Neural cell (in vitro differentiated cells): Measurements from ENCODE around the gene UBE2I. TPM values are rescaled to one million over a fixed set of nuclear protein-coding genes. Genes with fewer than 3 reads are reported as not detected.

ENCODE experiments used
- H2AFZ ChIP-seq: fragments of 200-600, 300-800 bp; sonication (generic), shearing (Covaris generic); 2 replicates; pipeline ENCODE4 v1.6.0; 2014; ENCODE audit warnings: low read depth, mild to moderate bottlenecking, antibody characterized with exemption, low read length, moderate library complexity
- H3F3A ChIP-seq: fragments of 200-600 bp; shearing (Covaris generic); 2 replicates; pipeline ENCODE4 v1.6.1; 2016; ENCODE audit warnings: mild to moderate bottlenecking, moderate library complexity, mixed read lengths, antibody characterized with exemption, low read length; ENCODE audit not compliant: insufficient read depth, poor library complexity, severe bottlenecking
- H3K27ac ChIP-seq: fragments of 200-600, 300-800 bp; sonication (generic), shearing (Covaris generic); 2 replicates; pipeline ENCODE4 v1.5.1; 2014; ENCODE audit warnings: mild to moderate bottlenecking, low read length, moderate library complexity
- H3K27me3 ChIP-seq: fragments of 300-800, 200-600 bp; sonication (generic), shearing (Covaris generic); 2 replicates; pipeline ENCODE4 v1.6.0; 2014; ENCODE audit warnings: mild to moderate bottlenecking, low read depth, low read length, moderate library complexity; ENCODE audit not compliant: insufficient read depth
- H3K36me3 ChIP-seq: fragments of 300-800, 200-600 bp; sonication (generic), shearing (Covaris generic); 2 replicates; pipeline ENCODE4 v1.5.1; 2014; ENCODE audit warnings: mild to moderate bottlenecking, antibody characterized with exemption, low read length, moderate library complexity; ENCODE audit not compliant: insufficient read depth
- H3K4me2 ChIP-seq: fragments of 300-800, 200-600 bp; sonication (generic), shearing (Covaris generic); 2 replicates; pipeline ENCODE4 v1.6.0; 2014; ENCODE audit warnings: mild to moderate bottlenecking, low read length
- H3K4me3 ChIP-seq: fragments of 300-800, 200-600 bp; sonication (generic), shearing (Covaris generic); 2 replicates; pipeline ENCODE4 v1.5.1; 2014; ENCODE audit warnings: mild to moderate bottlenecking, low read length, moderate library complexity
- H3K79me2 ChIP-seq: fragments of 200-600 bp; shearing (Covaris generic); replicated peaks from 2 replicates; pipeline ENCODE4 v1.6.0; 2014; ENCODE audit warnings: mild to moderate bottlenecking, low read length, moderate library complexity; ENCODE audit not compliant: insufficient read depth
- H3K9ac ChIP-seq: fragments of 300-800, 200-600 bp; sonication (generic), shearing (Covaris generic); 2 replicates; pipeline ENCODE4 v1.6.1; 2016; ENCODE audit warnings: mild to moderate bottlenecking, low read length, mixed read lengths
- H3K9me2 ChIP-seq: fragments of 200-600 bp; shearing (Covaris generic); 2 replicates; pipeline ENCODE4 v1.6.1; 2016; ENCODE audit warnings: mild to moderate bottlenecking, low read length, mixed read lengths; ENCODE audit not compliant: insufficient read depth
- H3K9me3 ChIP-seq: fragments of 200-600, 300-800 bp; sonication (generic), shearing (Covaris generic); 2 replicates; pipeline ENCODE4 v1.6.1; 2016; ENCODE audit warnings: mild to moderate bottlenecking, mixed run types, low read length, moderate library complexity, mixed read lengths
- H4K20me1 ChIP-seq: fragments of 200-600 bp; shearing (Covaris generic); 2 replicates; pipeline ENCODE4 v1.6.1; 2016; ENCODE audit warnings: mild to moderate bottlenecking, mixed run types; ENCODE audit not compliant: insufficient read depth
- CTCF ChIP-seq: fragments of 450-650 bp; IDR thresholded peaks from 2 replicates; pipeline ENCODE4 v1.5.1; 2014; ENCODE audit warnings: antibody characterized with exemption, mild to moderate bottlenecking, moderate library complexity; ENCODE audit not compliant: poor library complexity, severe bottlenecking
- EP300 ChIP-seq: fragments of 450-650 bp; conservative IDR thresholded peaks from 2 replicates; pipeline ENCODE4 v1.6.1; 2014; ENCODE audit warnings: antibody characterized with exemption, mild to moderate bottlenecking, moderate library complexity; ENCODE audit not compliant: poor library complexity, severe bottlenecking
- EZH2 ChIP-seq: fragments of 200-600, 300-800 bp; shearing (Covaris generic), sonication (generic); IDR thresholded peaks from 2 replicates; pipeline ENCODE4 v1.6.1; 2014; ENCODE audit warnings: antibody characterized with exemption, low read length, borderline replicate concordance, mild to moderate bottlenecking; ENCODE audit not compliant: insufficient read depth, poor library complexity, severe bottlenecking
- MXI1 ChIP-seq: fragments of 450-650 bp; conservative IDR thresholded peaks from 2 replicates; pipeline ENCODE4 v1.6.1; 2014; ENCODE audit warnings: antibody characterized with exemption, mild to moderate bottlenecking; ENCODE audit not compliant: poor library complexity, severe bottlenecking
- POLR2AphosphoS5 ChIP-seq: IDR thresholded peaks from 2 replicates; pipeline ENCODE4 v1.6.1; 2012
- RAD21 ChIP-seq: fragments of 450-650 bp; conservative IDR thresholded peaks from 2 replicates; pipeline ENCODE4 v1.6.1; 2014; ENCODE audit warnings: antibody characterized with exemption, mild to moderate bottlenecking, moderate library complexity
- REST ChIP-seq: IDR thresholded peaks from 2 replicates; pipeline ENCODE4 v1.6.1; 2012; ENCODE audit warnings: borderline replicate concordance
- SMC3 ChIP-seq: fragments of 450-650 bp; conservative IDR thresholded peaks from 2 replicates; pipeline ENCODE4 v1.6.1; 2014; ENCODE audit warnings: antibody characterized with exemption, mild to moderate bottlenecking, moderate library complexity; ENCODE audit not compliant: poor library complexity
- TAF1 ChIP-seq: IDR thresholded peaks from 2 replicates; pipeline ENCODE4 v1.6.1; 2012; ENCODE audit warnings: low read depth
- polyA plus RNA-seq: library from polyadenylated mRNA; depleted of rRNA; stranded (reverse); fragments of >200 nt; gene quantifications from 2 replicates; pipeline ENCODE4 v1.2.3, GENCODE V29; 2014

The UBE2I gene
- polyA plus RNA-seq, 1 donor from 2014 or later: 111 TPM

GRCh38 chr16:1354815-1355540 lies 45.5 kb downstream of the UBE2I start:
- peaks cover 26% of the 10 kb centered on the region for H3K79me2 ChIP-seq
- H4K20me1 ChIP-seq: no peaks in the 10 kb centered on the region
- no peaks in the 10 kb centered on the region for H3F3A ChIP-seq
- no peak overlapping the region for H3K4me3 ChIP-seq
- H2AFZ ChIP-seq: no peak overlapping the region
- no peaks in the 10 kb centered on the region for H3K9me2 ChIP-seq
- no peaks in the 10 kb centered on the region for H3K36me3 ChIP-seq
- H3K27me3 ChIP-seq: no peaks in the 10 kb centered on the region
- no peaks in the 10 kb centered on the region for H3K9me3 ChIP-seq
- no peak overlapping the region for H3K9ac ChIP-seq
- TF ChIP-seq SMC3: no peak
- no peak for TF ChIP-seq POLR2AphosphoS5
- no peak for TF ChIP-seq TAF1
- no peak for TF ChIP-seq MXI1
- TF ChIP-seq CTCF: no peak
- no peak for TF ChIP-seq RAD21
- no peak for TF ChIP-seq EZH2
- no peak for TF ChIP-seq EP300
- no peak for TF ChIP-seq REST
- no peak overlapping the region for H3K4me2 ChIP-seq
- no peak overlapping the region for H3K27ac ChIP-seq

GRCh38 chr16:1355591-1355990 lies 46.2 kb downstream of the UBE2I start:
- Histone ChIP-seq H3K9me3 (no peaks in the 10 kb centered on the region), H2AFZ (no peak overlapping the region), H3K9ac (no peak overlapping the region), H3K9me2 (no peaks in the 10 kb centered on the region), H3K36me3 (no peaks in the 10 kb centered on the region), H3K79me2 (peaks cover 26% of the 10 kb centered on the region), H3K27me3 (no peaks in the 10 kb centered on the region), H3K4me3 (no peak overlapping the region), H4K20me1 (no peaks in the 10 kb centered on the region), H3K4me2 (no peak overlapping the region), H3K27ac (no peak overlapping the region), H3F3A (no peaks in the 10 kb centered on the region)
- TF ChIP-seq TAF1 (no peak), EZH2 (no peak), CTCF (no peak), MXI1 (no peak), POLR2AphosphoS5 (no peak)
